A549 (cell line): ENCODE results near the gene POLA1. TPM values are rescaled to one million over a fixed set of nuclear protein-coding genes. Genes with fewer than 3 reads are reported as not detected.

Experiments used
- ATAC-seq, 2 experiments: fragments of 200-7000 bp in 1 of 2; fragments of >200 bp in 1 of 2; cut with Nextera tagmentation in 1 of 2; cut with Tn5 transposase in 1 of 2; 3 replicates each; pipeline versions ENCODE4 v1.8.0 to v1.9.1; 2018 to 2020; ENCODE audit warnings: mild to moderate bottlenecking in 1 of 2, moderate library complexity in 1 of 2
- CTCF ChIA-PET: fragments of 300-600 bp; sonication (Branson Sonifier 250); formaldehyde crosslinking; extraction: SDS; loops from one replicate; lab custom pipeline; 2021; ENCODE audit warnings: antibody characterized with exemption, inconsistent platforms; lab: Yijun Ruan, JAX
- POLR2A ChIA-PET: fragments of 350-600 bp; formaldehyde crosslinking; extraction: SDS; loops from one replicate; lab custom pipeline; 2021; ENCODE audit warnings: antibody characterized with exemption, inconsistent platforms; lab: Yijun Ruan, JAX
- DNase-seq, 2 experiments: peaks; one replicate each; pipeline versions ENCODE4 v3.0.0 to v3.0.0-alpha.2; 2011 to 2016; ENCODE audit warnings: low read depth in 1 of 2, low spot score in 1 of 2
- FAIRE-seq: peaks from 2 replicates; lab custom pipeline; 2011; peaks lifted over from hg19 to GRCh38; lab: Jason Lieb, UNC
- H3K27ac ChIP-seq, 2 experiments: fragments of >200 bp; sonication (Bioruptor Twin); formaldehyde crosslinking; 3 replicates each; pipeline ENCODE4 v1.5.1; 2016 to 2017
- H3K4me1 ChIP-seq: fragments of >200 bp; sonication (Bioruptor Twin); formaldehyde crosslinking; 3 replicates; pipeline ENCODE4 v1.6.1; 2016
- H3K4me2 ChIP-seq: fragments of >200 bp; sonication (Bioruptor Twin); formaldehyde crosslinking; 3 replicates; pipeline ENCODE4 v1.6.1; 2016
- H3K4me3 ChIP-seq: fragments of >200 bp; sonication (Bioruptor Twin); formaldehyde crosslinking; 3 replicates; pipeline ENCODE4 v1.5.1; 2016
- H3K9me3 ChIP-seq: fragments of >200 bp; sonication (Bioruptor Twin); formaldehyde crosslinking; 3 replicates; pipeline ENCODE4 v1.6.1; 2016
- CHD4 ChIP-seq: fragments of 200-600 bp; sonication (generic); IDR thresholded peaks from 2 replicates; pipeline ENCODE4 v1.6.1; 2016; ENCODE audit warnings: antibody characterized with exemption, mild to moderate bottlenecking, borderline replicate concordance
- CTCF ChIP-seq: fragments of >200 bp; sonication (Bioruptor Twin); formaldehyde crosslinking; IDR thresholded peaks from 3 replicates; pipeline ENCODE4 v1.5.1; 2016
- EHF ChIP-seq: fragments of 250-450 bp; sonication (Bioruptor Pico); IDR thresholded peaks from 2 replicates; pipeline ENCODE4 v1.5.0; 2020; ENCODE audit warnings: mild to moderate bottlenecking
- EHMT2 ChIP-seq: fragments of 200-600 bp; sonication (generic); IDR thresholded peaks from 2 replicates; pipeline ENCODE4 v1.6.1; 2016; ENCODE audit warnings: antibody characterized with exemption, low read depth, mild to moderate bottlenecking, moderate library complexity
- ELK1 ChIP-seq: fragments of 150-350 bp; IDR thresholded peaks from 2 replicates; pipeline ENCODE4 v1.6.1; 2014; ENCODE audit warnings: low read depth, mild to moderate bottlenecking, low read length
- ESRRA ChIP-seq: fragments of 150-350 bp; IDR thresholded peaks from 2 replicates; pipeline ENCODE4 v1.6.1; 2014; ENCODE audit warnings: mild to moderate bottlenecking, low read length, borderline replicate concordance
- FOSL2 ChIP-seq, 2 experiments: fragments of 450-650 bp in 1 of 2; fragments of >200 bp in 1 of 2; sonication (Bioruptor Twin) in 1 of 2; formaldehyde crosslinking; IDR thresholded peaks; 2 replicates each; pipeline versions ENCODE4 v1.5.0 to v1.6.1; 2016 to 2020; ENCODE audit warnings: mild to moderate bottlenecking in 1 of 2, moderate library complexity in 1 of 2
- FOXS1 ChIP-seq: fragments of 250-450 bp; sonication (Bioruptor Pico); IDR thresholded peaks from 2 replicates; pipeline ENCODE4 v1.5.0; 2020; ENCODE audit warnings: mild to moderate bottlenecking, moderate library complexity
- HES2 ChIP-seq: fragments of >200 bp; sonication (Bioruptor Twin); formaldehyde crosslinking; IDR thresholded peaks from 2 replicates; pipeline ENCODE4 v1.6.1; 2016
- HOXB5 ChIP-seq: fragments of 250-450 bp; sonication (Bioruptor Pico); IDR thresholded peaks from 2 replicates; pipeline ENCODE4 v1.5.0; 2020; ENCODE audit warnings: mild to moderate bottlenecking, moderate library complexity
- KDM1A ChIP-seq: fragments of 200-600 bp; sonication (generic); IDR thresholded peaks from 2 replicates; pipeline ENCODE4 v1.6.1; 2016; ENCODE audit warnings: low read depth, mild to moderate bottlenecking
- MAFK ChIP-seq: fragments of 450-650 bp; IDR thresholded peaks from 2 replicates; pipeline ENCODE4 v1.6.1; 2014; ENCODE audit not compliant: partially characterized antibody
- PHF8 ChIP-seq: fragments of 200-600 bp; sonication (generic); IDR thresholded peaks from 2 replicates; pipeline ENCODE4 v1.6.1; 2016; ENCODE audit warnings: low read depth, mild to moderate bottlenecking, antibody characterized with exemption, moderate library complexity, borderline replicate concordance
- POLR2A ChIP-seq: IDR thresholded peaks from 2 replicates; pipeline ENCODE4 v1.6.1; 2012; ENCODE audit warnings: mild to moderate bottlenecking, low read length
- RCOR1 ChIP-seq: fragments of 150-350 bp; IDR thresholded peaks from 2 replicates; pipeline ENCODE4 v1.6.1; 2014; ENCODE audit warnings: antibody characterized with exemption, low read length, low read depth
- SMC3 ChIP-seq: fragments of >200 bp; sonication (Bioruptor Twin); formaldehyde crosslinking; IDR thresholded peaks from 3 replicates; pipeline ENCODE4 v1.6.1; 2018; ENCODE audit warnings: inconsistent platforms
- USF2 ChIP-seq: fragments of 450-650 bp; IDR thresholded peaks from 2 replicates; pipeline ENCODE4 v1.6.1; 2014; ENCODE audit warnings: antibody characterized with exemption
- ZC3H11A ChIP-seq: fragments of 450-650 bp; IDR thresholded peaks from 2 replicates; pipeline ENCODE4 v1.6.1; 2014; ENCODE audit warnings: antibody characterized with exemption, mild to moderate bottlenecking
- WGBS: methylation state at CpG from one replicate; pipeline ENCODE4 v1.1.6; 2017; ENCODE audit errors: missing lambda C conversion rate; 5-methylcytosine and 5-hydroxymethylcytosine counted together
- polyA plus RNA-seq, 4 experiments: library from polyadenylated mRNA; depleted of rRNA in 3 of 4; stranded (reverse); fragments of >200 nt; fragmentation: RNase III in 1 of 4; extraction: RNeasy Plus Mini Kit Qiagen cat#74134 plus additional on column Dnase treatment in 1 of 4; gene quantifications; 2 replicates in 3 of 4; 3 replicates in 1 of 4; pipeline ENCODE4 v1.2.3, GENCODE V29; 2011 to 2017
- TF ChIP-seq, protein P1 (sequence below): fragments of 250-450 bp; sonication (Bioruptor Pico); IDR thresholded peaks from 2 replicates; pipeline ENCODE4 v1.5.0; 2020; ENCODE audit warnings: low read depth, mild to moderate bottlenecking, moderate library complexity
- TF ChIP-seq, protein P2 (sequence below): fragments of 250-450 bp; sonication (Bioruptor Pico); IDR thresholded peaks from 2 replicates; pipeline ENCODE4 v1.5.0; 2021; ENCODE audit warnings: mild to moderate bottlenecking, moderate library complexity, borderline replicate concordance

Gene POLA1
- polyA plus RNA-seq, 2 of the 4 experiments (the other 2 are of a cell fraction) = 8.8 to 17.5 TPM

GRCh38 chrX:24985120-24985519 is 291.4 kb downstream of the POLA1 start:
- CTCF ChIA-PET = no interaction called here
- POLR2A ChIA-PET = no interaction called here
- Histone ChIP-seq H3K4me1 (peaks cover 17% of the 10 kb centered on the region), H3K27ac (no peak overlapping the region), H3K9me3 (no peaks in the 10 kb centered on the region), H3K4me2 (no peak overlapping the region), H3K4me3 (no peak overlapping the region)
- 93% methylated on average over 1 of the region's 1 CpG for WGBS
- FAIRE-seq (no peak), ATAC-seq (no peak), DNase-seq (no peak)
- TF ChIP-seq, protein P1, sequence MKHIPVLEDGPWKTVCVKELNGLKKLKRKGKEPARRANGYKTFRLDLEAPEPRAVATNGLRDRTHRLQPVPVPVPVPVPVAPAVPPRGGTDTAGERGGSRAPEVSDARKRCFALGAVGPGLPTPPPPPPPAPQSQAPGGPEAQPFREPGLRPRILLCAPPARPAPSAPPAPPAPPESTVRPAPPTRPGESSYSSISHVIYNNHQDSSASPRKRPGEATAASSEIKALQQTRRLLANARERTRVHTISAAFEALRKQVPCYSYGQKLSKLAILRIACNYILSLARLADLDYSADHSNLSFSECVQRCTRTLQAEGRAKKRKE (CRISPR knock-in tag) = no peak
- no peak for TF ChIP-seq KDM1A
- TF ChIP-seq EHMT2 = no peak
- no peak for TF ChIP-seq HOXB5 (CRISPR knock-in tag)
- TF ChIP-seq ELK1 = no peak
- TF ChIP-seq FOSL2 (IDR thresholded peaks at IDR 0.05) = no peak
- TF ChIP-seq FOSL2 (CRISPR knock-in tag; IDR thresholded peaks at IDR 0.05) = no peak
- TF ChIP-seq, protein P2, sequence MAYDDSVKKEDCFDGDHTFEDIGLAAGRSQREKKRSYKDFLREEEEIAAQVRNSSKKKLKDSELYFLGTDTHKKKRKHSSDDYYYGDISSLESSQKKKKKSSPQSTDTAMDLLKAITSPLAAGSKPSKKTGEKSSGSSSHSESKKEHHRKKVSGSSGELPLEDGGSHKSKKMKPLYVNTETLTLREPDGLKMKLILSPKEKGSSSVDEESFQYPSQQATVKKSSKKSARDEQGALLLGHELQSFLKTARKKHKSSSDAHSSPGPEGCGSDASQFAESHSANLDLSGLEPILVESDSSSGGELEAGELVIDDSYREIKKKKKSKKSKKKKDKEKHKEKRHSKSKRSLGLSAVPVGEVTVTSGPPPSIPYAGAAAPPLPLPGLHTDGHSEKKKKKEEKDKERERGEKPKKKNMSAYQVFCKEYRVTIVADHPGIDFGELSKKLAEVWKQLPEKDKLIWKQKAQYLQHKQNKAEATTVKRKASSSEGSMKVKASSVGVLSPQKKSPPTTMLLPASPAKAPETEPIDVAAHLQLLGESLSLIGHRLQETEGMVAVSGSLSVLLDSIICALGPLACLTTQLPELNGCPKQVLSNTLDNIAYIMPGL (CRISPR knock-in tag) = no peak
- no peak for TF ChIP-seq FOXS1 (CRISPR knock-in tag)
- TF ChIP-seq POLR2A = no peak
- TF ChIP-seq RCOR1 = no peak
- TF ChIP-seq CHD4 = no peak
- no peak for TF ChIP-seq HES2
- TF ChIP-seq ESRRA = no peak
- no peak for TF ChIP-seq ZC3H11A
- no peak for TF ChIP-seq MAFK
- TF ChIP-seq PHF8 = no peak
- TF ChIP-seq SMC3 = no peak

DNA sequence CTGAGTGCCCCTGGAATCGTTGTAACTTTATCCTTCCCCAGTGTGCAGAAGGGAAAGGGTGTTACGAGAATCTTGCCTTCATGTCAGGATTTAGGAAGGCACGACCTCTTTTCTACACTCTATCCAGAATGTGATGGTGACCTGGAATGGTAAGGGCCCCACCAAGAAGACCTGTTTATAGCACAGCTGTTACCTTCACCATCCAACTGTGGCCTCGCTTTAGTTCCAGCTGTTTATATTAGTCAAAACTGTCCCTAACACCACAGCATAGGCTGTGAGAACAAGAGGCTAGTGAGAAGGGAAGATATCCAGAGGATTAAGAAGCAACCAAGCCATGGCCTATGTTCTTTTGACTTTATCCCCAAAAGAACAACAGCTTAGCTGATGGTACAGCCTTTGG is 294.0 kb downstream of the POLA1 start:
- TF ChIP-seq USF2 (no peak), CTCF (no peak), EHF (no peak)
- TF ChIP-seq, protein P2 (CRISPR knock-in tag) = no peak
- no peak overlapping the region for H3K4me2 ChIP-seq
- FAIRE-seq = peak; percentile 87
- peaks cover 5% of the 10 kb centered on the region for H3K4me1 ChIP-seq
- H3K9me3 ChIP-seq = no peaks in the 10 kb centered on the region
- no peak overlapping the region for H3K27ac ChIP-seq
- CTCF ChIA-PET = no interaction called here
- 91% methylated on average over 4 of the region's 4 CpGs for WGBS
- POLR2A ChIA-PET = no interaction called here
- H3K4me3 ChIP-seq = no peak overlapping the region
- ATAC-seq = no peak
- DNase-seq = no peak
